Fibroblast of lung (primary cell): ENCODE results near the gene WNT7B.

Experiments used
- EZH2 ChIP-seq: IDR thresholded peaks from 2 replicates; pipeline ENCODE4 v1.5.1; 2012; ENCODE audit warnings: low read length, control low read depth, mild to moderate bottlenecking; ENCODE audit errors: missing control alignments
- TF ChIP-seq, protein P1 (sequence below), 2 donors: IDR thresholded peaks in 1 of 2; conservative IDR thresholded peaks in 1 of 2; 1 replicate in 1 of 2; 2 replicates in 1 of 2; pipeline ENCODE4 v1.5.1; 2011 to 2012; ENCODE audit warnings: low read length in 2 of 2, control low read depth in 1 of 2, inconsistent platforms in 1 of 2, low read depth in 1 of 2, mild to moderate bottlenecking in 1 of 2

DNA sequence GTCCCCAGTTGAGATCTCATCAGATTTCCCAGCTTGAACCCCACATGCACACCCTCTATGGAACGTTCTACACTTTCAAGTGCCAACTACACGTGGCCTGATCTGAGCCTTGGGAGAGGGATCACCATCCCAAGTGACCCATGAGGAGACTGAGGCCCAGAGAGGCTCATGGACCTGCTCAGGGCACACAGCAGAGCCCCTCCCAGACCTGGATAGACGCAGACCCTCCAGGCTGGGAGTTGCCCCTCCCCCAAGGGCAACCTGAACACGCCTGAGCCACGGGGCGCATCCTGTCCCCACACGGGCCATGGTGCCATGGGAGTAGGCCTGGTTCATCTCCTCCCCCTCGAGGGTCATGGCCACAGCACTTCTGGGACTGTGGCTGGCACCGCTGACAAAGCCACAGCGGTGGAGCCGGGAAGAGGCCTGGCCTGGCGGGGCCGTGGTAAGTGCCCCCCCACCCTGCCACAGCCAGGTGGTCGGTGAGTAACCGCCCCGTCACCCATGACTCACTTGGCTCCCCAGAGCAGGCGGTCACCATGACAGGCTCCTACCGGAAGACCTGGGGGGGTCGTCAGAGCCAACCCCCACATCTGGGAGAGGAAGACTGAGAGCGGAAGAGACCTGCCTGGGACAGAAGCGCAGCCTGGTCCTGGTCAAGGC lies 8.1 kb downstream of the WNT7B start:
- TF ChIP-seq, protein P1, sequence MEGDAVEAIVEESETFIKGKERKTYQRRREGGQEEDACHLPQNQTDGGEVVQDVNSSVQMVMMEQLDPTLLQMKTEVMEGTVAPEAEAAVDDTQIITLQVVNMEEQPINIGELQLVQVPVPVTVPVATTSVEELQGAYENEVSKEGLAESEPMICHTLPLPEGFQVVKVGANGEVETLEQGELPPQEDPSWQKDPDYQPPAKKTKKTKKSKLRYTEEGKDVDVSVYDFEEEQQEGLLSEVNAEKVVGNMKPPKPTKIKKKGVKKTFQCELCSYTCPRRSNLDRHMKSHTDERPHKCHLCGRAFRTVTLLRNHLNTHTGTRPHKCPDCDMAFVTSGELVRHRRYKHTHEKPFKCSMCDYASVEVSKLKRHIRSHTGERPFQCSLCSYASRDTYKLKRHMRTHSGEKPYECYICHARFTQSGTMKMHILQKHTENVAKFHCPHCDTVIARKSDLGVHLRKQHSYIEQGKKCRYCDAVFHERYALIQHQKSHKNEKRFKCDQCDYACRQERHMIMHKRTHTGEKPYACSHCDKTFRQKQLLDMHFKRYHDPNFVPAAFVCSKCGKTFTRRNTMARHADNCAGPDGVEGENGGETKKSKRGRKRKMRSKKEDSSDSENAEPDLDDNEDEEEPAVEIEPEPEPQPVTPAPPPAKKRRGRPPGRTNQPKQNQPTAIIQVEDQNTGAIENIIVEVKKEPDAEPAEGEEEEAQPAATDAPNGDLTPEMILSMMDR (conservative IDR thresholded peaks at IDR 0.05 in 1 of 2, IDR thresholded peaks at IDR 0.05 in 1 of 2; ENCODE audit: low read depth in 1 of 2, low read length in 2 of 2): no peak
- no peak for TF ChIP-seq EZH2
